Progenitor cell of endocrine pancreas (in vitro differentiated cells): ENCODE measurements around the gene PSMD3. TPM values are rescaled to one million over a fixed set of nuclear protein-coding genes. Genes with fewer than 3 reads are reported as not detected.

Source experiments
- DNase-seq: peaks from one replicate; pipeline ENCODE4 v3.0.0; 2021; ENCODE audit warnings: low spot score; ENCODE audit not compliant: unreplicated experiment
- H3K27ac Mint-ChIP-seq: 2 replicates; pipeline ENCODE4 v1.8.0; 2021; ENCODE audit warnings: mild to moderate bottlenecking, moderate library complexity, mixed read lengths
- H3K27me3 Mint-ChIP-seq: 2 replicates; pipeline ENCODE4 v1.8.0; 2021; ENCODE audit warnings: mixed read lengths
- H3K36me3 Mint-ChIP-seq: 2 replicates; pipeline ENCODE4 v1.8.0; 2022; ENCODE audit warnings: mixed read lengths; ENCODE audit not compliant: insufficient read depth
- H3K4me1 Mint-ChIP-seq: 2 replicates; pipeline ENCODE4 v1.8.0; 2021; ENCODE audit warnings: low read depth, mixed read lengths
- H3K4me3 Mint-ChIP-seq: 2 replicates; pipeline ENCODE4 v1.8.0; 2021; ENCODE audit warnings: low read depth, mild to moderate bottlenecking, moderate library complexity, mixed read lengths
- H3K9me3 Mint-ChIP-seq: 2 replicates; pipeline ENCODE4 v1.8.0; 2021; ENCODE audit warnings: low read depth, mixed read lengths
- total RNA-seq: library from RNA; stranded (reverse); gene quantifications from 2 replicates; pipeline ENCODE4 v1.2.1, GENCODE V29; 2021
- TF ChIP-seq, protein P1 (sequence below): fragments of 200-600 bp; sonication (generic); IDR thresholded peaks from one replicate; pipeline ENCODE4 v1.5.0; 2021; ENCODE audit warnings: antibody characterized with exemption, mild to moderate bottlenecking; ENCODE audit not compliant: unreplicated experiment

The PSMD3 gene
- total RNA-seq, 1 donor from 2014 or later, result 117 TPM

DNA sequence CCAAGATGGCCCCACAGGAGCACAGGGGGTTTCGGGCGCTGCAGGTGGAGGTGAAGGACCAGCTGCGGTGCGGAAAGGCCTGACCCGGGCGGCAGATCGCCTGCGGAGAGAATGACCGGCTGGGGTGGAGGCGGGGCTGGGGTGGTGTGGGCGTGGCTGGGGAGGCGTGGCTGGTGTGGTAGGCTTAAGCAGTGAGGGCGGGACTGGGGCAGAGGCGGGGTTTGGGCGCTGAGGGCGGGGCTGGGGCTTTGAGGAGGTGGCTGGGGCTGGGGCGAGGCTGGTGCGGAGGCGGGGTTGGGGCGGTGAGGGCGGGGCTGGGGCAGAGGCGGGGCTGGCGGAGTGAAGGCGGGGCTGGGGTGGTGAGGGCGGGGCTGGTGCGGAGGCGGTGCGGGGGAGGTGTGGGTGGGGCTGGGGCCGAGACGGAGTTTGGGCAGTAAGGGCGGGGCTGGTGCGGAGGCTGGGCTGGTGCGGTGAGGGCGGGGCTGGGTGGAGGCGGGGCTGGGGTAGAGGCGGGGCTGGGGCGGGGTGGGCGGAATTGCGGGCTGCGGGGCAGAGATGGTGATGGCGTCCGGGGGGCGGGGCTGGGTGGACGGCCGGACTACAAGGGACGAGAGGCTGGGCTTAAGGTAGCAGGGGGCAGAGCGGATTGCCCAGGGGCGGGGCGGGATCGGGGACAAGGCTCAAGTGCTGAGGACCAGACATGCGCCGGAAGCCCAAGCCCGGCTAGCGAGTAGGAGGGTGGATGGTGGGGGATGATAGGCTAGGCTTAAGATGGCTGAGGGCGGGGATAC, 27.7 kb upstream of the PSMD3 start:
- Mint-ChIP-seq H3K9me3 (no peaks in the 10 kb centered on the region), H3K36me3 (no peaks in the 10 kb centered on the region), H3K27ac (peak overlapping the region; percentile 85), H3K27me3 (peaks cover 20% of the 10 kb centered on the region), H3K4me3 (peak overlapping the region; percentile 65), H3K4me1 (peaks cover 5% of the 10 kb centered on the region)
- TF ChIP-seq, protein P1, sequence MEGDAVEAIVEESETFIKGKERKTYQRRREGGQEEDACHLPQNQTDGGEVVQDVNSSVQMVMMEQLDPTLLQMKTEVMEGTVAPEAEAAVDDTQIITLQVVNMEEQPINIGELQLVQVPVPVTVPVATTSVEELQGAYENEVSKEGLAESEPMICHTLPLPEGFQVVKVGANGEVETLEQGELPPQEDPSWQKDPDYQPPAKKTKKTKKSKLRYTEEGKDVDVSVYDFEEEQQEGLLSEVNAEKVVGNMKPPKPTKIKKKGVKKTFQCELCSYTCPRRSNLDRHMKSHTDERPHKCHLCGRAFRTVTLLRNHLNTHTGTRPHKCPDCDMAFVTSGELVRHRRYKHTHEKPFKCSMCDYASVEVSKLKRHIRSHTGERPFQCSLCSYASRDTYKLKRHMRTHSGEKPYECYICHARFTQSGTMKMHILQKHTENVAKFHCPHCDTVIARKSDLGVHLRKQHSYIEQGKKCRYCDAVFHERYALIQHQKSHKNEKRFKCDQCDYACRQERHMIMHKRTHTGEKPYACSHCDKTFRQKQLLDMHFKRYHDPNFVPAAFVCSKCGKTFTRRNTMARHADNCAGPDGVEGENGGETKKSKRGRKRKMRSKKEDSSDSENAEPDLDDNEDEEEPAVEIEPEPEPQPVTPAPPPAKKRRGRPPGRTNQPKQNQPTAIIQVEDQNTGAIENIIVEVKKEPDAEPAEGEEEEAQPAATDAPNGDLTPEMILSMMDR, result no peak
- DNase-seq, result peak; percentile 93

DNA sequence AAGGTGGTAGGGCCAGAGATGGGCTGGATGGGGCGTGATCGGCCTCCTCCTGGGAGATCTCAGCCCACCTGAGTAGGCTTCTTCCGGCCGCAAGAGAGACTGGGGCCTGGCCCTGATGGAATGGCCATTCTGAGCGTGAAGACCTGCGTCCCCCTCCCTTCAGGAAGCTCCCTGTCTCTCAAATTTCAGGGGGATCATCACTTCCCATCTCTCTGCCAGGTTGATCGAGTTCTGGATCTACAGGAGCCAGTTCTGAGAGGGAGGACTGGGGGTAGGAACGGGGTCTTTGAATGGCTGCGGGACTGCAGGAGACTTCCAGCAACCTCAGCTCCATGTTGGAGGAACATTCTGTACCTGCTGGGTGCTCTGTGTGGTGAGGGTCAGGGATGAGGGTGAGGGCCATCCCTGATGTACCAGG, 27.1 kb upstream of the PSMD3 start:
- DNase-seq, result no peak
- TF ChIP-seq, protein P1, result no peak
- no peaks in the 10 kb centered on the region for H3K36me3 Mint-ChIP-seq
- peaks cover 20% of the 10 kb centered on the region for H3K27me3 Mint-ChIP-seq
- peak overlapping the region; percentile 65 for H3K4me3 Mint-ChIP-seq
- H3K4me1 Mint-ChIP-seq, result peaks cover 5% of the 10 kb centered on the region
- H3K9me3 Mint-ChIP-seq, result no peaks in the 10 kb centered on the region
- peak overlapping the region; percentile 85 for H3K27ac Mint-ChIP-seq

DNA sequence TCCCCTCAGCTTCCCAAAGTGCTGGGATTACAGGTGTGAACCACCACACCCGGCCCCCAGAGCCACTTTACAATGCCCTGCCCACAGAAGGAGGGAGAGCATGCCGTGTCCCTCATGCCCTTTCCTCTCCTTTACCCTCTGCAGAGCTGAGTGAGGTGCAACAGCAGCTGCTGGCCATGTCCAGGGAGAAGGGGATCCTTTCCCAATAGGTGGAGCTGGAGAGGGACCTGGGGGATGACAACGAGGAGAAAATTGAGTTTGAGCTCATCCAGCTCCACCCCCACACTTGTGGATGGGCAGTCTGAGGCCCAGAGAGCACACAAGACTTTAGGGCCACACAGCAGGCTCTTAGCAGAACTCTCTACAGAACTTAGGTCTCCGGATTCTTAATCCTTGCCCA, 25.7 kb upstream of the PSMD3 start:
- TF ChIP-seq, protein P1, result no peak
- H3K4me3 Mint-ChIP-seq, result no peak overlapping the region
- no peaks in the 10 kb centered on the region for H3K9me3 Mint-ChIP-seq
- no peak for DNase-seq
- peaks cover 7% of the 10 kb centered on the region for H3K4me1 Mint-ChIP-seq
- peak overlapping the region; percentile 20 for H3K27ac Mint-ChIP-seq
- H3K36me3 Mint-ChIP-seq, result no peaks in the 10 kb centered on the region
- peaks cover 18% of the 10 kb centered on the region for H3K27me3 Mint-ChIP-seq

DNA sequence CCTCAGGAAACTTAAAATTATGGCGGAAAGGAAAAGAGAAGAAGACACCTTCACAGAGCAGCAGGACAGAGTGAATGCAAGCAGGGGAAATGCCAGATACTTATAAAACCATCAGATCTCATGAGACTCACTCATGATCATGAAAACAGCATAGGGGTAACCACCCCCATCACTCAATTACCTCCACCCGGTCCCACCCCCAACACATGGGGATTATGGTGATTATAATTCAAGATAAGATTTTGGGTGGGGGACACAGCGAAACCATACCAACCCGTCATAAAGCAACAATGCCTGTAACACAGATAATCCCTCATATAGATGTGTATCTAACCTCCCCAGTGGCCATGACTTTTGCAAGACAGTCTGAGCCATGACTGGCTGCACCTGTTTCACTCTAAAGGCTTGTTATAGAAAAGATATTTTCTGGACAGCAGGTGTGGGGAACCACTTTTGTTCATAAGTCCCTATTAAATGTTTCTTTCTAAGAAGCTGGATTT, 24.8 kb upstream of the PSMD3 start:
- Mint-ChIP-seq H3K4me1 (peaks cover 7% of the 10 kb centered on the region), H3K9me3 (no peaks in the 10 kb centered on the region), H3K27me3 (peaks cover 11% of the 10 kb centered on the region), H3K36me3 (no peaks in the 10 kb centered on the region), H3K27ac (no peak overlapping the region), H3K4me3 (no peak overlapping the region)
- DNase-seq, result no peak
- TF ChIP-seq, protein P1, result no peak

DNA sequence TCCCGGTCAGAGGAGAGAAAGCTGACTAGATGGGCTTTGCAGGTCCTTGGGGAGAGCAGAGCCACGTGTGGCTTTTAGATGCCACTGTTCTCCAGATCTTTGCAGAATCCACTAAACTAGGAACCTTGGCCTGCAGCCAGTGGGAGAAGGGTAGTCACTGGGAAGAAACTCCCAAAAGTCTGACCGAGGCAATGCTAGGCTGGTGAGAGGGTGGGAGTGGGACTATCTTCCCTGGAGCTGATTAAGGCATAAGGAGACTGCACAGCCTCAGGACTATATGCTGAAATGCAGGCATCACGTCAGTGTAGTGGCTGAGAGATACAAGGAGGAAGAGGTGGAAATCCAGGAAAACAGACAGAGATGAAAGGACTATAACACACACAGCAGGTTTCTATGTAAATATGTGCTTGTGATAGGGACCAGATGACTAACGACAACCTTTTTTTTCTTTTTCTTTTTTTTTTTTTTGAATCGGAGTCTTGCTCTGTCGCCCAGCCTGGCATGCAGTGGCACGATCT, 20.0 kb upstream of the PSMD3 start:
- no peak for DNase-seq
- H3K4me1 Mint-ChIP-seq, result peaks cover 2% of the 10 kb centered on the region
- no peak overlapping the region for H3K4me3 Mint-ChIP-seq
- H3K27me3 Mint-ChIP-seq, result peaks cover 16% of the 10 kb centered on the region
- no peak overlapping the region for H3K27ac Mint-ChIP-seq
- H3K36me3 Mint-ChIP-seq, result no peaks in the 10 kb centered on the region
- no peaks in the 10 kb centered on the region for H3K9me3 Mint-ChIP-seq
- TF ChIP-seq, protein P1, result no peak
